Left lobe of liver (tissue), 2 donors: ENCODE results near the gene SEC11C. TPM values are rescaled to one million over a fixed set of nuclear protein-coding genes. Genes with fewer than 3 reads are reported as not detected.
A peak's percentile ranks its signal among the peaks of the same experiment; 100 is the strongest.

Source experiments
- ATAC-seq: fragments of 200-7000 bp; cut with Tn5 transposase; one replicate; pipeline ENCODE4 v1.9.1; 2020; ENCODE audit warnings: mild to moderate bottlenecking, moderate library complexity
- DNase-seq: peaks from one replicate; pipeline ENCODE4 v3.0.0-alpha.2; 2020; ENCODE audit warnings: low spot score
- total RNA-seq: library from RNA; stranded (reverse); gene quantifications from one replicate; pipeline ENCODE4 v1.2.1, GENCODE V29; 2021
- donor health status: DM: no; HTN: no; CAD: no; lungs with moderate emphysema.
- donor health status: DM: no; HTN: yes; CAD: no.

Gene SEC11C
- total RNA-seq, 1 donor from 2014 or later = 94.7 TPM

DNA sequence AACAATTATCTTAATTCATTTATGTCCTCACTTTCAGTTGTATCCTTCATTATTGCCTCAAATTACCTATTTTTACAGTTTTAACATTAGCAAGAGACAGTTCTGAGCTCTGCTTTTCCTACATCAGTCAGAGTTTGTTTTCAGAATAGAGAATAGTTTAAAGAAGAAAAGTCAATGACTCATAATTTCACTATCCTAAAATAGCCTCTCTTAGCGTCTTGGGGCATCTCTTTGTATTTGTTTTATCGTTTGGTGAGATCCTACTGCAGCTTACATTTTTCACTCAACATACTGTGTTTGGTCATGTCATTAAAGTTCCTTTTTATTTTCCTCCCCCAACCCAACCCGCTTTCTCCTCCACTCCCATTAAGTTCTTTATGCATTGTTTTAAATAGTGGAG lies 3.8 kb downstream of the SEC11C start:
- no peak for ATAC-seq

GRCh38 chr18:59144483-59144882 lies 4.8 kb downstream of the SEC11C start:
- ATAC-seq = no peak

More for the DNA sequence above, 3.8 kb downstream of the SEC11C start:
- DNase-seq = no peak

DNA sequence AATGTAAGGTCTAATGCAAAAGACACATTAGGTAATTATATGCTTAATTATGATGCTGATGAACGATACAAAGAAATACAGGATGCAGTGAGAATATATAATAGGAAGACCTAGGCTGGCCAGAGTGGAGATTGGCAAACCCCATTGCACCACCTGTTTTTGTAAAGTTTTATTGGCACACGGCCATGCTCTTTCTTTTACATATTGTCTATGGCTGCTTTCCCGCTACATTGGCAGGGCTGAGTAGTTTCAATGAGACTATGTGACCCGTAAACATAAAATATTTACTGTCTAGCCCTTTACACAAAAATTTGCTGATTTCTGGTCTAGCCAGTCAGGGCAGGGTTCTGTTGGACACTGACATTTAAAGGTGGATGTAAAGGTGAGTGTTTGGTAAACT lies 5.4 kb downstream of the SEC11C start:
- peak; percentile 49 for DNase-seq
- ATAC-seq = peak; percentile 41

More at GRCh38 chr18:59144483-59144882, 4.8 kb downstream of the SEC11C start:
- no peak for DNase-seq

DNA sequence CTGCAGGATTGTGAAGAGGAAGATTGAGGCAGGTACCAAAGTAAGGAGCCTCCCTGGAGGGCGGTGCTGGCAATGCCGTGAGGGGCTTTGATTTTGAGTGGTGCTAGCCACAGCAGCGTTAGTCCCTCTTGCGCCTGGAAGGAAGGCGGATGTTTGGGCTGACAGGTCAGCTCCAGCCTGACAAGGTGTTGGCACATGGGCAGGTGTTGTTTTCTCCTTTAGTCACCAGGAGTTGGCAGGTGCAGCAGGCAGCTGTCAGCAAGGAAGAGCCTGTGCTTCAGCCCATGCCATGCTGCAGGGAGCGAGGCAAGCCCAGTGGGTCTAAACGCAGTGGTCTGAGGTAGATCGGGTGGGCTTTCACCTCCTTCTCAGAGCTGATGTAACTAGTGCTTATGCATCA lies 8.5 kb downstream of the SEC11C start:
- DNase-seq (no peak), ATAC-seq (no peak)

- DNase-seq = no peak
- no peak for ATAC-seq
Measured at GRCh38 chr18:59149007-59149406, 9.3 kb downstream of the SEC11C start.

DNA sequence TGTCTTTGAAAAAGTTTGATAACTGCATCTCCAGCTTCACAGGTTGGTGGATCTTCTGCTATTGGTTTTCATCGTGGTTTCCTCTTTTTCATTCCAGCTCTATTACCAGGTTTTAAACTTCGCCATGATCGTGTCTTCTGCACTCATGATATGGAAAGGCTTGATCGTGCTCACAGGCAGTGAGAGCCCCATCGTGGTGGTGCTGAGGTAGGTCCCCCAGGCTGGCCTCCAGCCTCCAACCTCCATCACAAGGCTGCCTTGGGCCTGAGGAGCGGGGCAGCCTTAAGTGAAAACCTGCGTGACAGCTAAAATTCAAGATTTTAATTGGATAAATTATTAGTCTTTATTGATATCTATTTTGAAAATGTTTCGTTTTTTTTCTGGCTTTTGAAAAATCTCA lies 9.7 kb downstream of the SEC11C start:
- ATAC-seq = no peak
- DNase-seq = no peak

GRCh38 chr18:59150236-59150635 lies 10.6 kb downstream of the SEC11C start:
- ATAC-seq (no peak), DNase-seq (no peak)

GRCh38 chr18:59155153-59155552 lies 15.5 kb downstream of the SEC11C start:
- ATAC-seq (no peak), DNase-seq (no peak)

GRCh38 chr18:59156316-59156715 lies 16.6 kb downstream of the SEC11C start:
- no peak for ATAC-seq
- DNase-seq = no peak

GRCh38 chr18:59159265-59159664 lies 19.6 kb downstream of the SEC11C start:
- no peak for DNase-seq

DNA sequence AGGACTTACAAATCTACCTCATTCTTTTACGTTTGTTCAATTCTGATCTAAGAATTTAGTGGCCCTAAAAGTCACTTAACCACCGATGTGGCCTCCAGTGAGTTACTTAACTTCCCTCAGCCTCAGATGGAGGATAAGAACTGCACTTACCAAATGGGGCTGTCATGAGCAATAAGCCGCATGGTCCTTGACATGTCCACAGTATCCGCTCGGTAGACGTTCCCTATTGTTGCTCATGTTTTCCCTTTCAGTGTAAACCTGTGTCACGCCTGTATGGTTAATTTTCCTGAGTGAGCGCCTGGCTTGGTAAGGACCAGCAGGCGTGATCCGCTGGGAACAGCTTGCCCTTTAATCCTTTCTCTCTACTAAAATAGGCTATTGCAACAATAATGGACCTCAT lies 20.3 kb downstream of the SEC11C start:
- no peak for ATAC-seq
- DNase-seq = no peak

More at GRCh38 chr18:59159265-59159664, 19.6 kb downstream of the SEC11C start:
- ATAC-seq = no peak

GRCh38 chr18:59172664-59173249 lies 33.1 kb downstream of the SEC11C start:
- no peak for ATAC-seq
- no peak for DNase-seq

DNA sequence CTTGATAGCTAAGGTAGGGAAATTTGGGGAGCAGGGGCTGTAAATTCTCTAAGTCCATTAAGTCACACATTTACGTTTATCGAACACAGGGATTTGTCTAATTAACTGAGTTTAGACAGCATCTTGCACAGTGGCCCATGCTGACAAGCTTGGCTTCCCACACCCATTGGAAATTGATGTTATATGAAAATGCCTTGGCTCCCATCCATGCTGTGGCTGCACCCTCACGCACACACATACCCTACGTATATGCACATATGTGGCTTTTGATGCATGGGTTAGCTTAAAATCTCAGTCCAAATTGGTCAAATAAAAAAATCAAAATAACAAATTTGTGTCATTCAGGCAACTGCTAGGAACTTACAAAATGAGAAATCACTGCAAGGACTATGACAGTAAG lies 37.8 kb downstream of the SEC11C start:
- ATAC-seq (no peak), DNase-seq (no peak)

GRCh38 chr18:59180150-59180845 lies 40.6 kb downstream of the SEC11C start:
- ATAC-seq = no peak
- no peak for DNase-seq

GRCh38 chr18:59182673-59183072 lies 43.0 kb downstream of the SEC11C start:
- no peak for DNase-seq
- ATAC-seq = no peak

DNA sequence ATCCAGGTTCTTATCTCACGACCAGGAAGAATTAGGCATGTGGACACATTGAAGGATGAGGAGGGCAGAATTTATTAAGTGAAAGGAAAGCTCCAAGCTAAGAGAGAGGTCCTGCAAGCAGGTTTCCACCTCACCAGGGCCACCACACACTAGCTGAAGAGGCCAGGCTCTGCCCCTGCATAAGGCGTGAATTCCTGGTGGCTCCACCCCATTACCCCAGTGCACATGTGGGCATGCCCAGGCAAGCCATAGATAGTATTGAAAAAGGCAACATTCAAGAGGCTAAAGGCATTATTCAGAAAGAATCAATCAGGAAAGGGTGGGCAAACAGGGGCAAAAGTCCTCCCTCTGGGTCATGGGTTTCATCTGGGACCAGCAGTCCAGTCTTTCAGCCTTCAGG lies 49.3 kb downstream of the SEC11C start:
- ATAC-seq (no peak), DNase-seq (no peak)

GRCh38 chr18:59189746-59190145 lies 50.1 kb downstream of the SEC11C start:
- ATAC-seq (no peak), DNase-seq (no peak)

- DNase-seq (no peak), ATAC-seq (no peak)
Measured at GRCh38 chr18:59196161-59196725, 56.6 kb downstream of the SEC11C start.

DNA sequence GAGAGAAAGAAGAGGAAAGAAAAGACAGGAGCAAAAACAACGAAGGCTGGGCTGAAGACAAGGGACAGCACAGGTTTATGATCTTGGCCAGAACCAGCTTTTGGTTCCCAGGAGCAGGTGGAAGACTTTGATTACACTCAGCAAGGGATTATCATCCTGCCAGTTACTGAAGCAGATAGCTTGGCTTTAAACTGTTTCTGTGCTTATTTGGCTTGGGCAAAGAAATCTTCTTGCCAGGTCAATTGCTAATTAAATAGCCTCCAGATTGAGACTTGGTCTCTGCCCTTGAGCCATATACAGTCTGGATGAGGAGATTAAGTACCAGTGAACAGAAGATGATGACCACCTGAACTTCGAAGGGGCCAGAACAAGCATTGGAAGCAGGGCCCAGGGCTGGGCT lies 58.0 kb downstream of the SEC11C start:
- no peak for ATAC-seq
- DNase-seq = no peak

DNA sequence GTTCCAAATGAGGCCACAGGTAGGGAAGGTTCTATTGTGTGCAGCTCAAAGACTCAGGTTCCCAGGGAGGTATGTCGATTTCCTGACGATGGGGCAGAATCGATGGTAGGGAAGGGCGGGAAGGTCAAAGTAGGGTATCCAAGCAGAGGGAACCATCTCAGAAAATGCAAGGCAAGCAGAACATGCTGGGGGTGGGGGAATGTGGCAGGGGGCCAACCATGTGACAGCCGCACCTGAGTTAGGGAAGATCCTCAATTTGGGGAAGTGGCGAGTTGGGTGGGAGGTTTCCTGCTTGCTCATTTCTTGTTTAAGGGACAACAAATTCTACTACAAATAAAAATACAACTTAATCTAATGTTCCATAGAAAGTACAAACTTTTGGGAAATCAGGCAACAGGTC lies 58.5 kb downstream of the SEC11C start:
- DNase-seq (no peak), ATAC-seq (no peak)

- no peak for DNase-seq
- ATAC-seq = no peak
Measured at GRCh38 chr18:59200787-59201186, 61.1 kb downstream of the SEC11C start.

GRCh38 chr18:59202258-59202820 lies 62.7 kb downstream of the SEC11C start:
- DNase-seq (no peak), ATAC-seq (no peak)
